Measurements from ENCODE around the gene ARHGEF12.

Gene ARHGEF12

GRCh38 chr11:120431633-120432032, 95.4 kb downstream of the ARHGEF12 start:
- no peak for DNase-seq

DNA sequence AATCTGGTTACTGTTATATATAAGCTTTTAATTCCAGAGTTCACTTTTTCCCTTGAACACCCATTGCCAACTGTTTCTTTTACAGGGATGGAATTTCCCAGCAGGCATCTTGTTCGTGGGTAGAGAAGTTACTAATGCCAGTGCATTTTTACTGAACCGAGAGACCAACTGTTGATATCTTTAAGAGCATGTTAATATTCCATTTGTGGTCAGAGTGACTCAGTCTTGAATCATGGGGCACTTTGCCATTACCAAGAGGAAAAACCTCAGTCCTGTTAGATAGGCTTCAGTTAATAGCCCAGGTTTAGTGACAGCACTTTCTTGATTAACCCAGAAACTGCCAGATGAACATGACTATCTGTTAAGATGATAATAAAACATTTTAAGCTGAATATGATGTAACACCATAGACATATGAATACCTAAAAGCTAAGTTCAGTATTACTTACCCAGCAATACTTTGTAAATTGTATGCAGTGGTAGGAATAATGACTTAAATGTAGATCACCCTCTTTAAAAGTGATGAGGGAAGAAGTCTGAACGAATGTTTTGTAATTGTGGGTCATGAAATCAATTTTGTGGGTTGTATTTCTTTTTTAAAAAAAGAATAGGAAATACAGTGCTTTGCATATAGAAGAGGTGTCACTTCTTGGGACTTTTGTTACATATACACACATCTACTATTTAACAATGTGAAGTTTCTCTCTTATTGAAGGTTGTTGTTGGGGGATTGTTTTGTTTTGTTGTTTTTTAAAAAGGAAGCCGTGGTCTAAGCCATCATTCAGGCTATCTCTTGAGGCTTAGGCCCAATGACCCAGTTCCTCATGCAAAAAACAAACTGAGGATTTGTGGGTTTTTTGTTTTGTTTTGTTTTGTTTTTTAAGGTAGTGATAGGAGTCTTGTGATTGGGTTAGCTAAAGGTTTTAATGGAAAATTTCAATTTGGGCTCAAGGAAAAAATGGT, 96.1 kb downstream of the ARHGEF12 start:
- no peak for DNase-seq

DNA sequence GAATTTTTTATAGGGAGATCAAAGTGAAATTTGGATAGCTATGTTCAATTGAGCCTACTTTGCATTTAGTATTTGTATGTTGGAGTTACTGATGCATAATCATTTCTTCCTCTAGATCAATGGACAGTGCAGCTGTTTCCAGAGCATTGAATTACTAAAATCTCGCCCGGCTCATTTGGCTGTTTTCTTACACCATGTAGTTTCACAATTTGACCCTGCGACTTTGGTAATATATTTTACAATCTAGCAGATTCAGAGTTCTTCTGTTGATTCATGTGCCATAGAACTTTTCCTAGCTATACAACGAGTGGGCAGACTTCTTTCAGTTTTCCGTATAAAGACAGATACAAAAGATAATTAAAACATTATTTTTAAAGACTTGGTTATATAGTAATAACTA, 105.4 kb downstream of the ARHGEF12 start:
- DNase-seq: no peak

DNA sequence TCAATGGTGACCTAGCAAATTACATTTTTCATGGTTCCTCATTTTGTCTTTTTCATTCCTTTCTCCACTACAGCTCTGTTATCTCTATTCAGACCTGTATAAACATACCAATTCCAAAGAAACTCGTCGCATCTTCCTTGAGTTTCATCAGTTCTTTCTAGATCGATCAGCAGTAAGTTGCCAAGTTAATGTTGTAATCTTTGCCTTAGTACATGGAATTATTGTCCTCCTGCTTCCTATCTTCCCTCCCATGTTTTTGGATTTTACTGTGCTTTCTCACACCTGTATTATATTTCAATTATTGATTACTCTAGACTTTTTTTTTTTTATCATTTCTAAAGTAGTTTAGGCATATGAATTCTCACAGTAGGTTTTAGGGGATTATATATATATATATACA, 105.8 kb downstream of the ARHGEF12 start:
- DNase-seq: no peak

- no peak for DNase-seq
These were observed 110.6 kb downstream of the ARHGEF12 start for GRCh38 chr11:120446802-120447201.

DNA sequence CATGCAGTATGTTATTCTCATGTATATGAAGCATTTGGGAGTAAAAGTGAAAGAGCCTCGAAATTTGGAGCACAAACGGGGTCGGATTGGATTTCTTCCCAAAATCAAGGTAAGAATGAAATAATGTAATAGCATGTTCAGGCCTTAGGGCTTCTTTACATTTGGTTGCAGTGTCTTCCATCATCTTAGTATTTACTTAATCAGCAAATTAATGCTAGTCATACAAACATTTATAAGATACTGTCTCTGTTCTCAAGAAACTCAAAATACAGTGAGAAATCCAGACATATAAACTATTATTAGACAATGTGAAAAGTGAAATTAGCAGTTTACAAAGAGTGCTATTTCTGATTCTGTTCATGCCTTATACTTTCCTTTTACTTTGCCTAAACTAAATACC, 112.0 kb downstream of the ARHGEF12 start:
- no peak for DNase-seq

- no peak for DNase-seq
These were observed 119.3 kb downstream of the ARHGEF12 start for GRCh38 chr11:120455487-120455886.

DNA sequence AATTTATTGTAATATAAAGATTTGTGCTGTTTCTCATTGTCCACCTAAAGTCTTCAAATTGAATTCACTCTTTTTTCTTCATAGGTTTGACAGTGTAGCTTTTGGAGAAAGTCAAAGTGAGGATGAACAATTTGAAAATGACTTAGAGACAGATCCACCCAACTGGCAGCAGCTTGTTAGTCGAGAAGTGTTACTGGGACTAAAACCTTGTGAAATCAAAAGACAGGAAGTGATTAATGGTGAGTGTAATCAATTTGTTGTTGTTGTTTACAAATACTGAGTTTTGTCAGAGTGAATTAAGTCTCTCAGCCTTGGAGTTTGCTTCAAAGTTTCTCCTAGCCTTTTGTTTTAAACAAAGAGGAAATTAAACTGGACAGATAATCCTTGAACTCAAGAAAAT, 121.8 kb downstream of the ARHGEF12 start:
- no peak for DNase-seq

DNA sequence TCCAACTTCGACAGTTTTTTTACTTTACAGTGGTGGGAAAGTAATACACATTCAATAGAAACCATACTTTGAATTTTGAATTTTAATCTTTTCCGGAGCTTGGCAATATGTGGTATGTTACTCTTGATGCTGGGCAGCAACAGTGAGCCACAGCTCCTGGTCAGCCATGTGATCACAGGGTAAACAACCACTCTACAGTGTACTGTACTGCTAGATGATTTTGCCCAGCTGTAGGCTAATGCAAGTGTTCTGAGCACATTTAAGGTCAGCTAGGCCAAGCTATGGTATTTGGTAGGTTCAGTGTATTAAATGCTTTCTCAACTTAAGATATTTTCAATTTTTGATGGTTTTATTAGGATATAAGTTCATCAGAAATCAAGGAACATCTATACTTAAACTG, 126.6 kb downstream of the ARHGEF12 start:
- no peak for DNase-seq

- no peak for DNase-seq
These were observed 129.8 kb downstream of the ARHGEF12 start for GRCh38 chr11:120465921-120466534.

- DNase-seq: no peak
These were observed 131.4 kb downstream of the ARHGEF12 start for GRCh38 chr11:120467627-120468026.

- DNase-seq: no peak
These were observed 134.9 kb downstream of the ARHGEF12 start for GRCh38 chr11:120471131-120471530.

GRCh38 chr11:120471994-120472393, 135.8 kb downstream of the ARHGEF12 start:
- no peak for DNase-seq

DNA sequence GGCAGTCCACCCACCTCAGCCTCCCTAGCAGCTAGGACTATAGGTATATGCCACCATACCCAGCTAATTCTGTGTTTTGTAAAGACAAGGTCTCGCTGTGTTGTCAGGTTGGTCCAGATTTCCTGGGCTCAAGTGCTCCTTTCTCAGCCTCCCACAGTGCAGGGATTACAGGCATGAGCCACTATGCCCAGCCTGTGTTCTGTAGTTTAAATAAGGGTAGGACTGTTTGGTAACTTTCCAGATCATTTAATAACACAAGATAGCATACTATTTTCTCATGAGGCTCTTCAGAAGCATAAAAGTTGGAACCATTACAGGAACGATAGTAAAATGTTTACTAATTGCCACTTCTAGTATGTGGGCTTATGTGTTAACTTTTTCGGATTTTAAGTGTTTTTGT, 137.3 kb downstream of the ARHGEF12 start:
- no peak for DNase-seq

GRCh38 chr11:120482149-120482548, 145.9 kb downstream of the ARHGEF12 start:
- no peak for DNase-seq

DNA sequence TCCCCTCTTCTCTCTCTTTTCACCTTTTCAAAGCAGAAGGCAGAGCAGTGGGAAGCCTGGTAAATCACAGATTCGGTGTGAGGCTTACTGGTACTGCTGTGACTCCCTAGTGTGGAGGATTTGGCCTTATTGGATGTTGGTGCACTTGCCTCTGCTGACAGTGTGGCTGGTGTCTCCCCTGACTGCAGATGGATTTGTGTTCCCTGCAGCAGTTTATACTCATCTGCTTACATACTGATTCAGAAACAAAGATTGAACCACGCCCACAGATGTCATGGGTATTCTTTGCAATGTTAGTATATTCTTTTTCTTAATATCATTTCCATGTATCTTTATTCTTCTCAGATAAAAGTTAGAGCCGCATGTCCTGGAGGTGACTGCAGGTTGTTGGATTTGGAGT, 148.5 kb downstream of the ARHGEF12 start:
- DNase-seq: no peak

DNA sequence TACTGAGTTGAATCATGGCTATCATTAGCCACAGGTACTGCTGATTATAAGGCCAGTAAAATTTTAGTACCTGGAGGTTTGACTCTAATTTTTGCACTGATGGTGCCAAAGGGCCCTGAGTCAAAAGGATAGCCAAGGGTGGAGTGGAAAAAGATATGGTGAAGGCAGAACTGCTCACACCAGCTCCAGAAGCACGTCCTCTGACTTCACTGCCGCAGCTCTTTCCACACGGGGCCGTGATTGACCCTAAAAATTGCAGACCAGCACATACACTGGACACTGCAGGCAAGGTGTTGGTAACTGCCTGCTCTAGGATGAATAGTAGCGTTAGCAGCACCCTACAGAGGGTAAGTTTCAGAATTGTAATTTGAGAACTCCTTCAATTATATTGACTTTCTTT, 149.9 kb downstream of the ARHGEF12 start:
- DNase-seq: no peak

- no peak for DNase-seq
These were observed 153.6 kb downstream of the ARHGEF12 start for GRCh38 chr11:120489799-120490198.

DNA sequence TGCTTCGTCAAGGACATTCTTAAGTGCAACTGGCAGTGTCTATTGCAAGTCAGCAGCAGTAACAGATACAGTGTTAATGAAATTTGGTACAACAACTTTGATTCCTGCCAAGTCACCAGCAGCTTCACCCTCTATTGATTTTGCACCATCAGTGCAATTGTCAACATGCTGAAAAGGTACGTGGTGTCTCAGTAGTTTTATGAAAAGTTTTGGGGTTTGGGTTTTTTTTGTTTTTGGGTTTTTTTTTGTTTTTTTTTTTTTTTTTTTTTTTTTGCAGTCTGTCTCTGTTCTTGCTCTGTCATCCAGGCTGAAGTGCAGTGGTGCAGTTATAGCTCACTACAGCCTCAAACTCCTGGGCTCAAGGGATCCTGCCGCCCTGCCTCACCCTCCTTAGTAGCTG, 156.3 kb downstream of the ARHGEF12 start:
- DNase-seq: no peak

GRCh38 chr11:120494595-120494994, 158.4 kb downstream of the ARHGEF12 start:
- DNase-seq: no peak

DNA sequence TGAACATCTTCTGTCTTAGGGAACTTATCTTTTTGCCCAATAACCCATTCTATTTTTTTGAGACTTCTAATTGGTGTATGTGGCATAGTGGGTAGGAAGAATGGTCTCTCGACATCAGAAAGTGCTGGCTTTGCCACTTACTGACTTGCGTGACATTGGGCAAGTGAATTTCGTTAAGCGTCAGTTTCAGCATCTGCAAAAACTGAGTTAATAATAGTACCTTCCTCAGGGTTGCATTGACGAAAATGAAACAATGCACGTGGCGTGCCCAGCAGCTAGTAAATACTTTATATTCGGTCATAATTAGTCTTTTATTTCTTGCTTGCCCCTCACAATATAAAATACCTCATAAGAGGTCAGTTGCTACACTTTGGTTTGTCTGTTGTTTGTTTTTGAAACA, 162.9 kb downstream of the ARHGEF12 start:
- no peak for DNase-seq

DNA sequence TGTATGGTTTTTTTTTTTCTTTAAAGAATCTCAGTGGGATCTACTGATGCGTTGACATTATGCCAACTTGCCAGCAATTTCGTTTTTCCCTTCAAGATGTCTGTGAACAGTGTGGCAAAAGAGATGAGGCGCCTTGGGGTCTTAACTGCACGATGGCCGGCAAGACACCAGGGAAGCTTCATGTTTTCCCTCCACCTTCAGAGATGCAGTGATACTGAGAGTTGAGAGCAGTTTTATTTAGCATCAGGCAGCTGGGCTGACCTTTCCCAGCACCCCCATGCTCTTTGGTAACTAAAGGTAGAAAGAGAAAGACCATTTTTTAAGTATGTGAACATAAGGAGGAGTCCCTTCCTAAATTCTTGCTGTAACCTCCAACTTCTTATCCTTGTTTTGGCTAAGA, 163.6 kb downstream of the ARHGEF12 start:
- no peak for DNase-seq

DNA sequence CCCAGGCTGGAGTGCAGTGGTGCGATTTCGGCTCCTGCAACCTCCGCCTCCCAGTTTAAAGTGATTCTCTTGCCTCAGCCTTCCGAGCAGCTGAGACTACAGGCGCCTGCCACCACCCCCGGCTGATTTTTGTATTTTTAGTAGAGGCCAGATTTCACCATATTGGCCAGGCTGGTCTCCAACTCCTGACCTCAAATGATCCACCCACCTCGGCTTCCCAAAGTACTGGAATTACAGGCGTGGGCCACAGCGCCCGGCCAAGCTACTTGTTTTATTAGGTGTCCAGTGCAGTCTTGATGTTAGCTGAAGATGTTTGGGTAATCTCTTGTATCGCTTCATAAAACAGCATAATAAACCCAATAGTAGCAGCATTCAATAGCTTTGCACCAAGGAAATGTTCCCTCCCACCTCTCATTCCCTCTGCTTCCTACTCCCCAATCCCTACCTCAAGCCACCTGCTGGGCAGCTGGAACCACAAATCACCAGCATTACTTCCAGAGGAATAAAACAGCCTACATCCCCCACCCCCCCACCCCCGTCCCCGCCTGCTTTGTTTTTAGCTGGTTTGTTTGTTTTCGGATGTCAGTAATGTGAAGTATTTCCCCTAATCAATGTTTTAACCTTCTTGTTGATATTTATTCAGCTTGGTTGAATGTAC, 164.3 kb downstream of the ARHGEF12 start:
- no peak for DNase-seq

DNA sequence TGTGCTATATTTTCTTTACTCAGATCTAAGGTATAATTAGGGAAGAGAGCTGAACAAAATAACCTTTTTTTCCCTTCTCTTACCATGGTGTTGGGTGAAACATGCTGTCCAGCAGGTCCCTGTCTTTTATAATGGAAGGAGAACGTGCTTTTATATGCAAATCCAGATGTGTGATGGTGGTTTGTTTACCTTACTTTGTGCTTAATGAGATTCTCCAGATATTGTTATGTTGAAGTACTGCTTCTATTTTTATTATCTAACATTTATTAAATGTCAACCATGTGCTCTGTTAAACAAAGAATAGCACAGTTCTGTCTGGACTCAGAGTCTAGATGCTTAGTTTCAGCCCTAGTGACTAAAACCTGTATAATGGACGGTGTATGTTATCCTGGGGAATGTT, 165.2 kb downstream of the ARHGEF12 start:
- no peak for DNase-seq

Measured in activated CD4-positive, alpha-beta T cell treated with anti-CD3 and anti-CD28 coated beads, Interleukin-2, amount 50 U/mL, for 4 hours (primary cell).